HL-60 (cell line): ENCODE results near the gene DNPH1.

Experiments
- GABPA ChIP-seq: IDR thresholded peaks from 2 replicates; pipeline ENCODE4 v1.6.1; 2012; ENCODE audit warnings: low read depth
- REST ChIP-seq: IDR thresholded peaks from 2 replicates; pipeline ENCODE4 v1.6.1; 2012; ENCODE audit warnings: low read depth; ENCODE audit not compliant: insufficient replicate concordance
- TF ChIP-seq, protein P1 (sequence below): IDR thresholded peaks from one replicate; pipeline ENCODE4 v1.5.1; 2011; ENCODE audit warnings: low read length, control low read depth, inconsistent platforms; ENCODE audit not compliant: insufficient read depth

- TF ChIP-seq REST (no peak), GABPA (no peak)
- TF ChIP-seq, protein P1, sequence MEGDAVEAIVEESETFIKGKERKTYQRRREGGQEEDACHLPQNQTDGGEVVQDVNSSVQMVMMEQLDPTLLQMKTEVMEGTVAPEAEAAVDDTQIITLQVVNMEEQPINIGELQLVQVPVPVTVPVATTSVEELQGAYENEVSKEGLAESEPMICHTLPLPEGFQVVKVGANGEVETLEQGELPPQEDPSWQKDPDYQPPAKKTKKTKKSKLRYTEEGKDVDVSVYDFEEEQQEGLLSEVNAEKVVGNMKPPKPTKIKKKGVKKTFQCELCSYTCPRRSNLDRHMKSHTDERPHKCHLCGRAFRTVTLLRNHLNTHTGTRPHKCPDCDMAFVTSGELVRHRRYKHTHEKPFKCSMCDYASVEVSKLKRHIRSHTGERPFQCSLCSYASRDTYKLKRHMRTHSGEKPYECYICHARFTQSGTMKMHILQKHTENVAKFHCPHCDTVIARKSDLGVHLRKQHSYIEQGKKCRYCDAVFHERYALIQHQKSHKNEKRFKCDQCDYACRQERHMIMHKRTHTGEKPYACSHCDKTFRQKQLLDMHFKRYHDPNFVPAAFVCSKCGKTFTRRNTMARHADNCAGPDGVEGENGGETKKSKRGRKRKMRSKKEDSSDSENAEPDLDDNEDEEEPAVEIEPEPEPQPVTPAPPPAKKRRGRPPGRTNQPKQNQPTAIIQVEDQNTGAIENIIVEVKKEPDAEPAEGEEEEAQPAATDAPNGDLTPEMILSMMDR = no peak
Measured at GRCh38 chr6:43184268-43184985, 44.9 kb downstream of the DNPH1 start.
